Transverse colon (tissue), 4 donors: ENCODE data around the gene WWP2. TPM values are rescaled to one million over a fixed set of nuclear protein-coding genes. Genes with fewer than 3 reads are reported as not detected.
"Not testable (repeated sequence)": the region's sequence is repeated elsewhere in the genome, so short reads cannot be mapped to it uniquely, and the experiment has no call there.

Source experiments
- DNase-seq: peaks from one replicate; pipeline ENCODE4 v3.0.0-alpha.2; 2019
- H3K27ac ChIP-seq, 4 donors: fragments of 200-600 bp; sonication (generic); 2 replicates each; pipeline ENCODE4 v1.5.1; 2016 to 2018; ENCODE audit warnings: inconsistent platforms in 4 of 4
- H3K27me3 ChIP-seq: fragments of 200-600 bp; sonication (generic); 2 replicates; pipeline ENCODE4 v1.5.1; 2017; ENCODE audit warnings: inconsistent platforms
- H3K36me3 ChIP-seq, 4 donors: fragments of 200-600 bp; sonication (generic); 2 replicates each; pipeline ENCODE4 v1.5.1; 2017 to 2019; ENCODE audit warnings: inconsistent platforms in 4 of 4
- H3K4me1 ChIP-seq, 4 donors: fragments of 200-600 bp; sonication (generic); 2 replicates each; pipeline ENCODE4 v1.5.1; 2017 to 2020; ENCODE audit warnings: inconsistent platforms in 4 of 4
- H3K4me3 ChIP-seq, 4 donors: fragments of 200-600 bp; sonication (generic); 1 replicate in 1 of 4; 2 replicates in 3 of 4; pipeline versions ENCODE4 v1.5.1 to v1.6.1; 2017 to 2019; ENCODE audit warnings: inconsistent platforms in 4 of 4
- H3K9me3 ChIP-seq, 2 donors: fragments of 200-600 bp; sonication (generic); 2 replicates each; pipeline ENCODE4 v1.5.1; 2017 to 2019; ENCODE audit warnings: inconsistent platforms in 2 of 2
- CTCF ChIP-seq, 5 experiments: fragments of 200-600 bp in 3 of 5; fragments of 450-650 bp in 2 of 5; sonication (generic) in 3 of 5; IDR thresholded peaks; 1 replicate in 2 of 5; 2 replicates in 3 of 5; pipeline ENCODE4 v1.5.1; 2016 to 2017; ENCODE audit warnings: antibody characterized with exemption in 5 of 5, inconsistent platforms in 3 of 5, mild to moderate bottlenecking in 2 of 5, moderate library complexity in 1 of 5
- EP300 ChIP-seq: sonication (generic); formaldehyde crosslinking; IDR thresholded peaks from one replicate; pipeline ENCODE4 v1.6.1; 2017; ENCODE audit warnings: antibody characterized with exemption, low read depth
- POLR2A ChIP-seq: fragments of 450-650 bp; IDR thresholded peaks from one replicate; pipeline ENCODE4 v1.6.1; 2016; ENCODE audit warnings: antibody characterized with exemption, mild to moderate bottlenecking, moderate library complexity
- POLR2AphosphoS5 ChIP-seq, 3 donors: sonication (generic); formaldehyde crosslinking; IDR thresholded peaks; one replicate each; pipeline ENCODE4 v1.6.1; 2016; ENCODE audit warnings: antibody characterized with exemption in 3 of 3
- WGBS, 2 donors: methylation state at CpG; one replicate each; pipeline ENCODE4 v1.1.5; 2018; ENCODE audit warnings: low coverage in 1 of 2; 5-methylcytosine and 5-hydroxymethylcytosine counted together
- in situ Hi-C, 4 donors: fragments of 200-750 bp; cut with MboI; loops; one replicate each; pipeline versions ENCODE4 v1.15.0 to v1.15.1; 2017; ENCODE audit warnings: low sequenced_read_pairs in 3 of 4, low pct_ligation_motif_present in 1 of 4, low pct_unique_long_range_greater_than_20kb in 1 of 4
- intact Hi-C: fragments of 100-400 bp; cut with DNase I; formaldehyde crosslinking; loops from one replicate; pipeline ENCODE4 v1.15.1; 2023; ENCODE audit warnings: low total_unique reads
- total RNA-seq, 4 donors: library from RNA; depleted of rRNA; stranded (reverse); fragments of >200 nt; gene quantifications; one replicate each; pipeline ENCODE4 v1.1.0, GENCODE V29; 2016

The WWP2 gene
- total RNA-seq, 4 donors from 2014 or later: 66.8 to 157 (median 73.7) TPM

GRCh38 chr16:69823831-69824563, 61.9 kb downstream of the WWP2 start:
- 61% methylated on average over 10 of the region's 10 CpGs; no CpG with 5 or more reads in 1 of the 2 donors for WGBS, 2 donors
- no peaks in the 10 kb centered on the region for H3K36me3 ChIP-seq
- peak in 1 of 3 donors; percentile 22 for TF ChIP-seq POLR2AphosphoS5 (IDR thresholded peaks at IDR 0.05)
- no peak for TF ChIP-seq CTCF (IDR thresholded peaks at IDR 0.05)
- TF ChIP-seq POLR2A: no peak
- DNase-seq: peak; percentile 26
- intact Hi-C loops: no loop called here
- H3K9me3 ChIP-seq: no peaks in the 10 kb centered on the region
- H3K27ac ChIP-seq: peak overlapping the region; percentile 31 to 50 (median 48)
- in situ Hi-C loops: no loop called here
- no peak overlapping the region for H3K4me3 ChIP-seq
- no peaks in the 10 kb centered on the region for H3K27me3 ChIP-seq
- peaks cover 0 to 6% (median 2%) of the 10 kb centered on the region in 4 donors for H3K4me1 ChIP-seq

GRCh38 chr16:69824564-69825142, 62.5 kb downstream of the WWP2 start:
- DNase-seq, H3K36me3 ChIP-seq, in situ Hi-C loops, intact Hi-C loops, H3K27me3 ChIP-seq, H3K4me3 ChIP-seq, H3K9me3 ChIP-seq, H3K4me1 ChIP-seq: not testable (repeated sequence)
- 97% methylated on average over 4 of the region's 4 CpGs; no CpG with 5 or more reads in 1 of the 2 donors for WGBS, 2 donors
- peak overlapping the region in 3 of 4 donors; percentile 48 to 50 (median 49) for H3K27ac ChIP-seq

GRCh38 chr16:69827524-69827923, 65.4 kb downstream of the WWP2 start:
- no peak for TF ChIP-seq CTCF (IDR thresholded peaks at IDR 0.05)
- no peak for TF ChIP-seq POLR2A
- TF ChIP-seq POLR2AphosphoS5 (IDR thresholded peaks at IDR 0.05): no peak
- no peak for TF ChIP-seq EP300
- in situ Hi-C loops (no loop called here), intact Hi-C loops (no loop called here)
- no peak for DNase-seq
- H3K36me3 ChIP-seq: no peaks in the 10 kb centered on the region
- 81 to 97% methylated on average over 4 to 5 of the region's 5 CpGs for whole genome bisulfite sequencing, 2 donors
- H3K4me1 ChIP-seq: peaks cover 0 to 25% (median 11%) of the 10 kb centered on the region in 4 donors
- no peak overlapping the region for H3K27ac ChIP-seq
- no peaks in the 10 kb centered on the region for H3K9me3 ChIP-seq
- no peak overlapping the region for H3K4me3 ChIP-seq
- no peaks in the 10 kb centered on the region for H3K27me3 ChIP-seq

GRCh38 chr16:69829338-69829737, 67.2 kb downstream of the WWP2 start:
- no peaks in the 10 kb centered on the region for H3K36me3 ChIP-seq
- TF ChIP-seq CTCF (IDR thresholded peaks at IDR 0.05) (no peak), EP300 (no peak), POLR2A (no peak), POLR2AphosphoS5 (IDR thresholded peaks at IDR 0.05) (no peak)
- H3K4me3 ChIP-seq: no peak overlapping the region
- intact Hi-C loops: no loop called here
- in situ Hi-C loops: no loop called here
- no peak for DNase-seq
- WGBS, 2 donors: 93 to 100% methylated on average over 1 of the region's 1 CpG
- H3K27me3 ChIP-seq: no peaks in the 10 kb centered on the region
- peaks cover 5 to 37% (median 21%) of the 10 kb centered on the region in 4 donors for H3K4me1 ChIP-seq
- H3K27ac ChIP-seq: no peak overlapping the region
- H3K9me3 ChIP-seq: no peaks in the 10 kb centered on the region
